SIG-M5 treated with dmso at 0.1 percent for 504 hours (cell line): ENCODE measurements around the gene MZB1.
"Not testable (repeated sequence)": the region's sequence is repeated elsewhere in the genome, so short reads cannot be mapped to it uniquely, and the experiment has no call there.

Experiments used
- DNase-seq: peaks from one replicate; lab custom pipeline; 2025; ENCODE audit not compliant: unreplicated experiment; lab: John Stamatoyannopoulos, UW

MZB1 gene

DNA sequence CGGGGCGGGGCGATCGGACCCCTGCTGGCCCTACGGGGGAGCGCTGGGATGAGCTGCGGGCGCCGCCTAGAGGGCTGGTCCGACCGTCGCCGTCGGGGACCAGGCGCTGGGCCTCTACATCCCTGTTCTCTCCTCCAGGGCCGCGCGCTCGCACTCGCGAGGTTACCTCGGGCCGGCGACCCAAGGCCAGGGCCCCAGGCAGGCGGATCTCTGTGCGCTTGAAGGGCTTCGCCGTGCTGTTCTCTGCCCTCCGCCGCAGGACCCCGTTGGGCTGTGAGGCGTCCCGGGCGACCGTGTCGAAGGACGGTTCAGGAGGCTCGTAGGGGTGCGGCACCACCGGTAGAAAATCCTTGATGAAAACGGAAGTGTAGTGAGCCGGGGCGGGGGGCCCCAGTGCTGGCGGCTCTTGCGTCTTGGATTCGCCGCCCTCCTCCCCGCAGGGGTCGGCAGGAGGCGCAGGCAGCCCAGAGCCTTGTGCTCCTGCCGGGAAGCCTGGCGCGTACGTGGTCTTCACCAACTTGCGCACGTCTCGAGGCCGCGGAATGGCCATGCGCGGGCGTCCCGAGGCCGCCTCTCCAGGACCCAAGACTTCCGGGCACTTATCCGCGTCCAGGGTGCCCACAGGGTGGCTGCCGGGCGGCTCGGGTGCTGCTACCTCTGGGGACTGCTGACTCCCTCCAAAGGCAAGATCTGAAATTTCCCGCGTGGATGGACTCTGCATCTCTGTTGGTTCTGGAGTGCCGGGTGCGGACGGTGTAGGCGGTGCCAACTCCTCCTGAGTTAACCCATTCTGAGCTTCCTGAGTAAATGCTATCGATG lies 3.2 kb upstream of the MZB1 start:
- peak; percentile 68 for DNase-seq

DNA sequence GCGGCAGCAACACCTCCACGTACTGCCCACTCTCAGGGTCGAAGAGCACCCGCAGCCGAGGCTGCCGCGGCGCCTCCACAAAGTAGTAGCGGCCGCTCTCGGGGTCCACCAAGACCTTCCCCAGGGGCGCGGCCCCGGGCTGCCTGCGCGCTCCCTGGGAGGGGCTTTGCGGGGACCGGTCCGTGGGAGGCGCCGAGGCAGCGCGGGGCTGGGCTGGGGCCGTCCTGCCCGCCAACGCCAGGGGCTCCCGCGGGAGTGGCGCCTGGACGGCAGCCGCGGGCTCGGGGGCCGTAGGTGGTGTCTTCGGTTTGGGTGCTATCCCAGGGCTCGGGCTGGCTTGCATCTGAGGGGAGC lies 2.6 kb upstream of the MZB1 start:
- no peak for DNase-seq

DNA sequence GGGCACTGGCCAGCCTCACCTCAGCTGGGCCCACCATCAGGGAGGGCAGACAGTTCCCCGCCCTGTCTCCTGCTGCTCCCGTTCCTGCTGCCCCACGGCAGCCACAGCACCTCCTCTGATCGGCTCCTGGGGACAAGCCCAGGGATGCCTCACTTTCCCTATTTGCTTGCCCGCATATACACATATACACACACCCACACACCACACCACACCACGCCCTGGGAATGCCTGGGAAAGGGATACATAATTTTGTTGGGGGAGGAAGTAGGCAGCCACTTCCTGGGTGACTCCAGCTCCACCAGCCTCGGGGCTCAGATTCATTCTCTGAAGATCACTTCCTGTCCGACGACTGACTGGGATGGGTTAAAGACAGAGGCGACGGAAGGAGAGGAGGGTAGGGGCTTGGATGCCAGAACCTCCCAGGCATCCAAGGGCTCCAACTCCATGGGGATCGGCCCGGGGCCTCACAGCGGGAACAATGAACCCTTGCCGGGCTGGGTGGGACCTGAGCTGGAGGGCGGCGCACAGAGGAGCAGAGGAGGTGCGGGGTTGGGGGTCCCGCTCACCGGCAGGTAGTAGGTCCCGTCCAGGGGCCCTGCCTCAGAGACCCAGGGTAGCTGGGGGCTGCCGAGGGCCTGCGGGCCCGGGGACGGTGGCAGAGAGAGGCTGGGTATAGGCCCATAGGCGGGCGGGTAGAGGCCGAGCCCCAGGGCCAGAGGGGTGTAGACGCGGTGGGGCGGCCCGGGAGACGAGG lies 2.0 kb upstream of the MZB1 start:
- no peak for DNase-seq

DNA sequence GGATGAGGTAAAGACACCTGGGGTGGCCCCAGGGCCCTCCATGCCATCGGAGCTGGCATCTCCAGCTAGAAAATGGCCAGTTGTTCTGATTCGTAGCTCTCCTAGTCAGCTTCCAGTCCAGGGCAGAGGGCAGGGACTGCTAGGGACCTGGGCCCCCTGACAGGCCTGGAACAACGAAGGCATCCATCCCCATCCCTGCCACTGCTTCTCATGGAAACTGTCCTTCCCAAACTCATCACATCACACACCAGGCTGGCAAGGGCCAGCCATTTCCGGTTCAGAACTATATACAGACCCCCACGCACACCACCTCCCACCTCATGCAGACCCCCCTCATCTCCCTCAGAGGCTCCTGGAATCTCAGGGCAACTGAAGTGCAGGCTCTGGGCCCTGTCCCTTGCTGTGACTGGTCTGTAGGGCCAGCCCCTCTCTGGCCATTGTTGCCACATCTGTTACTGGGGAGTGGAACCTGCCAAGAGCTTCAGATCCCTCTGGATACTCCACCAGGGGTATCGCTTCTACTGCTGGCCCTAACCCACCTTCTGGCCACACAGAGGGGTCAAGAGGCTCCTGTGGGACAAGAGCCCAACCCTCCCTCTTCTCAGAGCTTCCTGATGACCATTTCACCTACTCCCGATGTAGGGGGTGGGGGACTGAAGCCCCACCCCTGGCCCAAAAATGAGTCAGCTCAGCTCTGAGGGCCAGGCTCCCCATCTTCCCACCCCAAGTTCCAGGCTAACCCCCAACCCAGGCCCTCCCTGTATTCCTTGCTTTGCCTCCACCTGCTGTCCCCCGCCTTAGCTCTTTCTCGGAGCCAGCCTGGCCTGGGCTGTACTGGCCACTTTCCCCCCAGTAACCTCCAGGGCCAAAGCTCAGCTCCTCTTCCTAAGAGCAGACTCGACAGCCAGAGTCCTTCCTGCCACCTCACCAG lies 1.2 kb upstream of the MZB1 start:
- no peak for DNase-seq

DNA sequence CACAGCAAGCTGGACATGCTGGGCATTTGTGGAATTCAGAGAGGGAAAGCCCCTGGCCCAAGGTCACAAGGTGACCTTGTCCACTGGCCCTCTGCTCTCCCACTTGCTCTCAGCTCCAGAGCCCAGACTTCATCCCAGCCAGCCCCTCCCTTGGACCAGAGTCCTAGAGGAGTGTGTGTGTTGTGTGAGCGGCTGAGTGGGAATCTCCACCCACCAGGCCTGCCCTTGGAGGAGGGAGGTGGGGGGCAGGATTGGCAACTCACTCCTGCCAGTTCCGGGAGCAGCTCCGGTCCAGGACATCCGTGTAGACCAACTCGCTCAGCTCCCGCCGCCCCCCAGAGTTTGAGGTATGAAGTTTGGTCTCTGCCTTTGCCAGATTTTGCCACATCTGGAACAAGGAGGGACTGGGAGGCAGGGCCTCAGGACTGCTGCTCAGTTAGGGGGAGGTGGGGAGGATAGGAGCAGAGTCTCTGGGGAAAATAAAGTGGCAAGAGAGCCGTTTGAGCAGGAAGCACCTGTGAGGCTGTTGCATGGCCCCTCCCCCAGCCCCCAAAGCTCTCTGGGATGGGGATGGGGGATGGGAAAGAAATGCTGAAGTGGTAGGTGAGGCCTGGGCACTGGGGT lies 1.4 kb downstream of the MZB1 start:
- no peak for DNase-seq

DNA sequence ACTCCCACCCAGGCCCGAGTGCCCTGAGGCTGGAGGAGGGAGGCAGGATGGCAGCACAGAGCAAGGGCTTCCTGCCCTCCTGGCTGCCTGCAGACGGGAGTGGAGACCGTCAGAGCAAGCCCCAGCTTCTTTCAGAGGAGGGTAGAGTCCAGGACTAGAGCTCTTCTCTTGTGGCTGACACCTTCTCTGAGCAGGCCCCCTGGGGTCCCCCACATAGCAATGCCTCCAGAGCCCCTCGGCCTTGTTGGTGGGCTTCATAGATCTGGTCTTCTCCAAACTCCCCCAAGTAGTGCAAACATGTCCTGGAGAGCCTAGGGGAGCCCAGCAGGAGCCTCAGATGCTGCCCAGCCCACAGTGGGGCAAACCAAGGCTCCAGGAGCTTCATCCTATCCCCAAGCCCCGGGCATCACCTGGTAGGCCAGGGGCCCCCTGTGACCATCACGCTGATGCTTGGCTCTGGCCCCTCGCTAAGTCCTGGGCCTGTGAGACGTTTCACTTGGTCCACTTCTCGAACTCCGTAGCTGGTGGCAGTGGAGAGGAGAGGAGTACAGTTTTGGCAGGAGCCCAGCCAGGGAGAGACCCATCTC lies 2.0 kb downstream of the MZB1 start:
- DNase-seq = no peak

DNA sequence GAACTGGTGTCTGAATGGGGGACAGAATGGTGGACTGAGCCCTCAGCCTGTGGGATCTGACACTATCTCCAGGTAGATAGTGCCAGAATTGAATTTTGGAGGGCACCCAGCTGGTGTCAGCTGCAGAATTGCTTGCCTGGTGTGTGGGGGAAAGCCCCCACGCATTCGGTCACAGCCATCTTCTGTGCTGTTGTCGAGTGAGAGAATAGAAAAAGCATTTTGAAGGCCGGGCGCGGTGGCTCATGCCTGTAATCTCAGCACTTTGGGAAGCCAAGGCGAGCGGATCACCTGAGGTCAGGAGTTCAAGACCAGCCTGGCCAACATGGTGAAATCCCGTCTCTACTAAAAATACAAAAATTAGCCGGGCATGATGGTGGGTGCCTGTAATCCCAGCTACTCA lies 2.8 kb downstream of the MZB1 start:
- DNase-seq = not testable (repeated sequence)

DNA sequence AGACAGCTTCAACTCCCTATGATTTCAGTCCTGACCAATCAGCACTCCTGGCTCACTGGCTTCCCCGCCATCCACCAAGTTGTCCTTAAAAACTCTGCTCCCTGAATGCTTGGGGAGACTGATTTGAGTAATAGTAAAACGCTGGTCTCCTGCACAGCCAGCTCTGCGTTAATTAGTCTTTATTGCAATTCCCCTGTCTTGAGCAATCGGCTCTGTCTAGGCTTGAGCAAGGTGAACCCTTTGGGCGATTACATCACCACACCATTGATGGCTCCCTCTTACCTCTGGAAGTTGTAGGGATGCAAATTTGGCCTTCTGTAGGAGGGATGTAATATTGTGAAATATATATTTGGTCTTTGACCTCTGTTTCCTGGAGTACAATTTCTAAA lies 3.7 kb downstream of the MZB1 start:
- DNase-seq = peak; percentile 81

DNA sequence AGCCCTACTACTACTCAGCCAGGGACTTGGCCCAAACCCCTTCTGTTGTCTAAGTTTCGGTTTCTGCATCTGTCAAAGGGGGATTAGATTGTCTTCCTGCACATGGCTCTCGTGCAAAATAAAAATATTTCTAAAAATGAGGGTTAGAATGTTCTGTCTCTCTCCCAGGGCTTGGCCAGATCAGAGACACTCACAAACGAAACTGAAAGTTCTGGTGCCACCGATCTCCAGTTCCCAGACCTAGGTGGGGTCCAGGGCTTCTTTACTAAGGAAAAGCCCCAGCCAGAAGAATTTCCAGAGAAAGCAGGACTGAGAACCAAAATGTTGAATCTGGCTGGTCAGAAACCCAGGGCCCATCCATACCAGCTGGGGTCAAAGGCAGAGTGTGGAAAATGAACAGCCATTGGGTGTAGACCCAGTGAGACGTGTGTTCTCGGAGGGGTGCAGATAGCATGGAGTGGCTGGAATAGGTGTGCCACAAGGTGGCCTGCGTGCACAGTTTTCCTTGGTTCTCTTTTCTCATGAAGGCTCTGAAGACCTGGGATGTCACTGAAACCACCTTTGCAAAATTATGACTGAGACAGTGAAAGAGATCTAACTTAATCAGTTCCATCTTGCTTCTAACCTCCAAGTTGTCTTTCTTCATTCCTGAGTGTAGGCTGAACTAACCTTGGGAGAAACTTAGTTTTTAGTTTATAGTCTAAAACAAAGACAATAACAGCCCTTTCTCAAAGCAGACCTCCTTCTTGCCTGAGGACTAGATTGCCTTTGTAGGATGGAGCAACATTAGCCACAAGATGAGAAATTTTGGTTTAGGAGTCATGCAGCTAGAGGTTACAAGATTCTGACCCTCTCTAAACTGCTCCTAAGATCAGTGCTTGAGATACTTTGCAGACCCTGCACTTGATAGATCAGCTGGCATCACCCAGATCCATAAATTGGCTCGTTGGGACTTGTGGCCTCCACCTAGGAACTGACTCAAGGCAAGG lies 4.4 kb downstream of the MZB1 start:
- DNase-seq = peak; percentile 60

DNA sequence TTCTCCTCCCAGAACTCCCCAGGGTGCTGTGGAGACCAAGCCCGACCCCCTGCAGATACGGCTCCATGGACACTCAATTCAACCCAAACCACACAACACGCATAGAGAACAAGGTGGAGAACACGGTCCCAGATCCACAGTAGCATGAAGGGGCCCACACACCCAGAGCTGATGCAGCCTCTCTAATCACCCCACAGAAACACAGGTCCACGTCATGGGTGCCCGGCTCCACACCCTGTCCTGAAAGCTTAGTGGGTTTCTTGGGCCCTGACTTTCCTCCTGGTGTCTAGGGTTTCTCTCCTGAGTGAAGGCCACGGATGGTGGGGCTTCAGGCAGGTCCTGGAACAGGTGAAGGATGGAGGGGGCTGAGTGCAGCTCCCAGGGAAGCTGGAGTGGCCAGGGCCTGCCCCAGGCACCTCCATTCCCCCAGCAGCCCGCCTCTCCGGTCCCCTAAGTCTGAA lies 5.1 kb downstream of the MZB1 start:
- no peak for DNase-seq

DNA sequence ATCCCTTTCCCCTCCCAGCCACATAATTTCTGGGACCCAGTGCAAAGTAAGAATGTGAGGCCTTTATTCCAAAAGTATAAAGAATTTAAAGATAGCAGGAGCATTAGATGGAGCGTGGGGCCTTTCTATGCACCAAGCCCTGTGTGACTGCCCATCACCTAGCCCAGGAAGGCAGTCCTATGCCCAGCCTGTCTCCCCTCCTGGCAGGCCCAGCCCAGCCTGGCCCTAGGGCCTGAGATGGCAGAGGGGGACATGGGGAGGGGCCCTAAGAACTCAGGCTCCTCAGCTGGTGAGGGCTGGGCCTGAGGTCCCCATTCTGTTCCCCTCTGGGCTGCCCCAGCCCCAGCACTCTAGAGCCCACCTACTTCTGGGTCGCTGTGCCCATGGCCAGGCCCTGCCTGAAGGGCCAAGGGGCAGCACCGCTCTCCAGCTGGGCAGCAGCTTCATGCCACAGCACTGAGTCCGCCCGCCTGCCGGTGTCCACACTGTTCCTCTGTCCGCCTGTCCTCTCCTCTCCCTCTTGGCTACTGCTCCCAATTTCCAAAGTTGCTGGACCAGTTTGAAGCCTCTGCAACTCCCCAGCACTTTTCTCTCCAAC lies 5.6 kb downstream of the MZB1 start:
- no peak for DNase-seq

DNA sequence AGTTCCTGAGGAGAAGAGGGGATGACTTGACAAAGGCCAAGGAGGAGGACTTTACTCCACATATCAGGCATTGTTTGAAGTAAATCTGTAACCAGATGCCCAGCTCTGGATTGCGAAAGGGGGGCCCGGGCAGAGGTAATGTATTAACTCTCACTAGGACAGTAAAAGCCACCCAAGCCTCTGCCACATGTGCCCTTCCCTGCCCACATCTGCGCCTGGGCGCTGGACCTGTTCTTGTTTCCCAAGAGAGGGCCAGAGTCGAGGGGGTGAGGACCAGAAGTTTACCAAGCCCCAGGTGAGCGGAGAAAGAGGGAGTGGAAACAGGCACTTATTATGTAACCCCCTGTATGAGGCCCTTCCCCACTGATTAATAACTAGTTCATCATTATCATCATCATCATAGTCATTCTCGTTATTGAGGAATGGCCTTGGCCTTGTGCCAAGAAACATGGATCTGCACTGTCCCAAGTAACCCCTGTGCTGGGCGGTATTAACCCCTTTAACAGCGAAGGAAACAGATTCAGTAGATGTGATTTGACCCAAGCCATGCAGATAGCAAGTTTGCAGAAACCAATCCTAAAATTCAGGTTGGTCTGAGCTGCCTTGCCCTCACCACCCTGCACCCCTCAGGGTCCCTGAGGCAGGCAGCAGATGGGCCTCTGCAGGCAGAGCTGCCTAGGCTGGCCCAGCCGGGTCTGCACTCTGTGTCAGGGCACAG lies 6.3 kb downstream of the MZB1 start, which contains the start of gene SLC23A1:
TSS of gene SLC23A1 (minus strand) at position 23 of the 718 bp plus-strand sequence. CDS start 44 bp downstream, outside the sequence.
- no peak for DNase-seq

DNA sequence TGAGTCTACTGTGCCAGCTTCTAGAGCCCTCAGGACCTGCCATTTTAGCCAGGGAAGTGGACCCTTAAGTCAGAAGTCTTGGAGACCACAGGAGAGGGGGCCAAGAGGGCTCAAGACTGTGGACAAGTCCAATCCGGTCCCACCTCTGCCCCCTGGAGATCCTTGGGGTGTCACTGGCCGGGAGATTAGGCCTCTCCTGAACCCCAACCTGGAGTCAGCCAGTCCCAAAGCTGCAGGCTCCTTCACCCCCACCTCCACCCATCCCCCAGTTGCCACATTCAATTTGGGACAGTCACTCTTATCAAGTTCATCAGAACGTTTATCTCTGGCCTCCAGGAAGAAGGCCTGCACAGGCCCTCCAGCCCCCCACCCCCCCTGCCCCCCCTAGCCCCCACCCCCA lies 6.9 kb downstream of the MZB1 start:
- DNase-seq = no peak

DNA sequence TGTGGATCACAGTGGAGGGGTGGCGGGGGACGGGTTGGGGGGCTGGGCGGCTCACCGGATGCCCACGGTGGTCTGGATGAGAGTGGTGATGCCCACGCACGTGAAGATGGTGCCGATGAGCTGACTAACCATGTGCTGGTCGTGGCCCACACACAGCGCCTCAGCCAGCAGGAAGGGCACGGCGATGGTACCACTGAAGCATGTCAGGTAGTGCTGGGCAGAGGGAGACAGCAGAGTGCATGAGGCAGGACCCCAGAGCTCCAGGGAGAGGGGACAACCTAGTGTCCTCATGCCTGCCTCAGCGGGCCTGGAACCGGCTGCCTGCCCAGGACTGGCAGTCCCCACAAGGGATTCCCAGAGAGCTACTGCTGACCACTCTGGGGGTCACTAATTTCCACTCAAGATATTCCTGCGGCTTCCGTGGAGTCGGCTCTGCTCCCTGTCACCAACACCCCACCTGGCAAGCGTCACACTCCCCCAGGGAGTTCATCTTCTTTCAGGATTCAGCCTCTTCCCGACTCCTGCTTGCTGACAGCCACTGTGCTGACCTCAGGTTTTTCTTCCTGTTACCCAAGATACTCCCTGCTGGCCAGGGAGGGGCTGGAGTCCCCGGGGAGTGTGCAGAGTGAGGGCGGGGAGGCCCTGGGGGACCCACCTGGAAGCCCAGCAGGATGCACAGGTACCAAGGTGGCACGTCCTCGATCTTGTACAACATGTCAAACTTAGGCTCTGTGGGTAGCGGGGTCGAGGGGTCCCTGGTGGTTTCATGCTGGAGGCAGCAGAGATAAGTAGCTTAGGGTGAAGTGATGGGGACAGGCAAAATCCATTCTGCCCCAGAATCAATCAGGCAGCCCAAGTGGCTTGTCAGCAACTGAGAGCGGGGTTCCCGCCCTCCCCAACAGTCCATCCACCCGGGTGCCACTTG lies 7.6 kb downstream of the MZB1 start:
- DNase-seq = no peak

DNA sequence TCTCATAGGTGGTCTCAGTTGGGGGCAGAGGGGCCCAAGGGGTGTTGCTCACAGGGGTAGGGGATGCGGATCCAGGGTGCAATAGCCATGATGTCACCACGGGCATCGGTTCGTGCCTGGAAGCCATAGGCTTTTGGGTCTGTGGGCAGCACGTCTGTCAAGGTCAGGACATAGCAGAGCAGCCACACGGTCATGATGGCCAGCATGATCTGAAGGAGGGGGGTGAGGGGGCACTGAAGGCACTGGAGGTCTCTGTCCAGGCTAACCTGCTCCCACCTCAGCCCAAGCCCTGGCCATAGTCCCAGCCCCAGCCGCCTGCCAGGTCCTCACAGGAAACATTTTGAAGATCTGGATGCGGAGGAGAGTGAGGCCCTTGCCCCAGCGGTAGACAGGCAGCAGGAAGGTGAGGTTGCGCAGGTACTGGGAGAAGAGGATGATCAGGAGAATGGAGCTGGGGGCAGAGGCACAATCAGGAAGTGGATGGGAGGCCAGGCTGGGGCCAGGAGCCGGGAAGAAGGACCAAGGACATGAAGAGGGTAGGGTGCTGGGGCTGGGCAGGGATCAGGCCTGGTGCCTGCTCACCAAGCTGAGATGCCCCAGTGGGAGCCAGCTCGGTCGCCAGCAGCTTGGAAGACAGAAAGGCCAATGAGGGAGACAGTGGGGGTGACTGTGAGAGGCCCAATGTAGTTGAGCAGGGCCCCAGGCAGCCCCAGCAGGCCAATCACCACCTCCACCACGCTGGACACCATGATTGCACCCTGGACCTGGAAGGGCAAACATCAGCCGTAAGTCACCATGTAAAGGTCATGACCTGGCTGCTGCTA lies 9.9 kb downstream of the MZB1 start:
- DNase-seq = no peak

DNA sequence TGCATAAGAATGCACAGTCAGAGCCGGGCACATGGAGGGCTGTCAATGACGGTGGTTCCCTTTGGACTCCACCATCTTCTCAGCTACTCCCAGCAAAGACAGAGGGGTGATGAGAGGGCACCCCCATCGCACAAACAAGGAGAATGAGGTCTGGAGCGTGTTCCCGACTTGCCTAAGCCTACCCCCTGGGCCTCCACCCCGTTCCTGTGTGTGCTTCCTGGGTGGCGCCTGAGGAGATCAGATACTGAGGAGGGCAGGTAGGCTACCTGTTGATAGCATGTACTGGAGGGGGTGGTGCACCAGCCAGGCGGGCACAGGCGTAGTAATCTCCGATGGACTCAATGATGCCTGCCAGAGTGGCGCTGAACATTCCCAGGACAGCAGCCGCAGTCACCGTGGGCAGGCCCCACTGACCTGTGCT lies 10.8 kb downstream of the MZB1 start:
- DNase-seq = no peak
